GM23248 (cell line): ENCODE results near the gene NSF. TPM values are rescaled to one million over a fixed set of nuclear protein-coding genes. Genes with fewer than 3 reads are reported as not detected.

Experiments used
- DNase-seq: peaks from one replicate; pipeline ENCODE4 v3.0.0-alpha.2; 2015
- H2AFZ ChIP-seq: fragments of 200-600 bp; sonication (generic); 2 replicates; pipeline ENCODE4 v1.6.1; 2016; ENCODE audit warnings: antibody characterized with exemption
- H3F3A ChIP-seq: fragments of 200-600 bp; sonication (generic); 2 replicates; pipeline ENCODE4 v1.6.1; 2016; ENCODE audit warnings: mild to moderate bottlenecking, antibody characterized with exemption, mixed run types; ENCODE audit not compliant: insufficient read depth
- H3K27ac ChIP-seq: fragments of 200-600 bp; sonication (generic); 2 replicates; pipeline ENCODE4 v1.5.1; 2016; ENCODE audit warnings: mild to moderate bottlenecking
- H3K27me3 ChIP-seq: fragments of 200-600 bp; sonication (generic); replicated peaks from 2 replicates; pipeline ENCODE4 v1.6.1; 2016; ENCODE audit warnings: mild to moderate bottlenecking; ENCODE audit not compliant: insufficient read depth
- H3K36me3 ChIP-seq: fragments of 200-600 bp; sonication (generic); 2 replicates; pipeline ENCODE4 v1.6.1; 2016; ENCODE audit warnings: low read depth, mild to moderate bottlenecking
- H3K4me1 ChIP-seq: fragments of 200-600 bp; sonication (generic); 2 replicates; pipeline ENCODE4 v1.6.1; 2016; ENCODE audit warnings: mild to moderate bottlenecking; ENCODE audit not compliant: insufficient read depth
- H3K4me2 ChIP-seq: fragments of 200-600 bp; sonication (generic); one replicate; pipeline ENCODE4 v1.6.1; 2016; ENCODE audit warnings: mild to moderate bottlenecking; ENCODE audit not compliant: unreplicated experiment
- H3K4me3 ChIP-seq: fragments of 200-600 bp; sonication (generic); 2 replicates; pipeline ENCODE4 v1.5.1; 2016; ENCODE audit warnings: mild to moderate bottlenecking
- H3K79me2 ChIP-seq: fragments of 200-600 bp; sonication (generic); 2 replicates; pipeline ENCODE4 v1.6.1; 2016; ENCODE audit warnings: mild to moderate bottlenecking; ENCODE audit not compliant: insufficient read depth
- H3K9ac ChIP-seq: fragments of 200-600 bp; sonication (generic); 2 replicates; pipeline ENCODE4 v1.6.1; 2016; ENCODE audit warnings: mild to moderate bottlenecking
- H3K9me2 ChIP-seq: fragments of 200-600 bp; sonication (generic); 2 replicates; pipeline ENCODE4 v1.6.1; 2016; ENCODE audit warnings: mixed run types, mild to moderate bottlenecking, moderate library complexity; ENCODE audit not compliant: insufficient read depth
- H3K9me3 ChIP-seq: fragments of 200-600 bp; sonication (generic); one replicate; pipeline ENCODE4 v1.6.1; 2017; ENCODE audit warnings: low read depth
- H4K20me1 ChIP-seq: fragments of 200-600 bp; sonication (generic); 2 replicates; pipeline ENCODE4 v1.6.0; 2016; ENCODE audit not compliant: insufficient read depth
- EZH2 ChIP-seq: fragments of 200-600 bp; sonication (generic); IDR thresholded peaks from 2 replicates; pipeline ENCODE4 v1.6.1; 2018; ENCODE audit warnings: antibody characterized with exemption, mild to moderate bottlenecking; ENCODE audit not compliant: insufficient read depth, poor library complexity, severe bottlenecking
- EZH2phosphoT487 ChIP-seq: fragments of 200-600 bp; sonication (generic); IDR thresholded peaks from 2 replicates; pipeline ENCODE4 v1.6.1; 2018; ENCODE audit warnings: antibody characterized with exemption, moderate library complexity, mild to moderate bottlenecking, low read depth; ENCODE audit not compliant: insufficient read depth
- WGBS, 2 experiments: methylation state at CpG; one replicate each; pipeline ENCODE4 v1.1.6; 2015 to 2017; ENCODE audit warnings: low lambda C conversion rate in 2 of 2, low coverage in 1 of 2; ENCODE audit errors: missing lambda C conversion rate in 2 of 2; 5-methylcytosine and 5-hydroxymethylcytosine counted together
- in situ Hi-C: fragments of 300-500 bp; cut with MboI; formaldehyde crosslinking; loops from 2 replicates; pipeline ENCODE4 v1.15.0; 2020
- polyA plus RNA-seq: library from polyadenylated mRNA; unstranded; fragments of >200 nt; fragmentation: Nextera tagmentation; extraction: Ambion mirVana; gene quantifications from 2 replicates; pipeline ENCODE4 v1.2.1, GENCODE V29; 2016
- total RNA-seq: library from RNA; depleted of rRNA; stranded (reverse); fragments of >200 nt; shearing (Covaris generic); gene quantifications from 2 replicates; pipeline ENCODE4 v1.2.3, GENCODE V29; 2014

NSF gene
- total and polyA plus RNA-seq, 2 experiments from 2014 or later, result 44.2 to 44.9 TPM

- H3F3A ChIP-seq, result no peaks in the 10 kb centered on the region
- H2AFZ ChIP-seq, result no peak overlapping the region
- WGBS, 2 experiments, result 98% methylated on average over 10 of the region's 10 CpGs
- in situ Hi-C loops, result loop anchor here (10.0 kb wide), 1 partner anchor 51 kb away; no protein-coding TSS in a partner anchor
- H3K27me3 ChIP-seq, result no peaks in the 10 kb centered on the region
- H3K27ac ChIP-seq, result no peak overlapping the region
- no peak overlapping the region for H3K4me2 ChIP-seq
- no peak overlapping the region for H3K4me3 ChIP-seq
- peak; percentile 29 for DNase-seq
- H3K4me1 ChIP-seq, result no peaks in the 10 kb centered on the region
- H3K79me2 ChIP-seq, result no peaks in the 10 kb centered on the region
- TF ChIP-seq EZH2phosphoT487 (no peak), EZH2 (no peak)
- H3K9ac ChIP-seq, result no peak overlapping the region
- no peaks in the 10 kb centered on the region for H3K9me3 ChIP-seq
- no peaks in the 10 kb centered on the region for H3K9me2 ChIP-seq
- no peaks in the 10 kb centered on the region for H3K36me3 ChIP-seq
- no peaks in the 10 kb centered on the region for H4K20me1 ChIP-seq
These were observed 183.8 kb downstream of the NSF start for GRCh38 chr17:46774108-46774737.

- no peak for DNase-seq
- Histone ChIP-seq H3F3A (no peaks in the 10 kb centered on the region), H3K36me3 (no peaks in the 10 kb centered on the region), H3K79me2 (no peaks in the 10 kb centered on the region), H2AFZ (no peak overlapping the region), H3K4me1 (no peaks in the 10 kb centered on the region), H4K20me1 (no peaks in the 10 kb centered on the region), H3K9me3 (no peaks in the 10 kb centered on the region), H3K9me2 (no peaks in the 10 kb centered on the region), H3K27ac (no peak overlapping the region), H3K27me3 (no peaks in the 10 kb centered on the region), H3K4me3 (no peak overlapping the region), H3K4me2 (no peak overlapping the region), H3K9ac (no peak overlapping the region)
- no peak for TF ChIP-seq EZH2
- TF ChIP-seq EZH2phosphoT487, result no peak
- 81 to 90% methylated on average over 12 of the region's 12 CpGs for WGBS, 2 experiments
- in situ Hi-C loops, result loop anchor here (10.0 kb wide), 1 partner anchor 48 kb away; no protein-coding TSS in a partner anchor
These were observed 186.0 kb downstream of the NSF start for GRCh38 chr17:46776298-46777005.

GRCh38 chr17:46777943-46778915 is 187.8 kb downstream of the NSF start:
- no peak overlapping the region for H3K9ac ChIP-seq
- no peaks in the 10 kb centered on the region for H3K4me1 ChIP-seq
- no peaks in the 10 kb centered on the region for H3F3A ChIP-seq
- no peaks in the 10 kb centered on the region for H4K20me1 ChIP-seq
- 70 to 75% methylated on average over 23 of the region's 23 CpGs for WGBS, 2 experiments
- no peaks in the 10 kb centered on the region for H3K9me2 ChIP-seq
- H3K4me3 ChIP-seq, result no peak overlapping the region
- no peaks in the 10 kb centered on the region for H3K79me2 ChIP-seq
- H2AFZ ChIP-seq, result no peak overlapping the region
- no peak overlapping the region for H3K4me2 ChIP-seq
- no peak for TF ChIP-seq EZH2phosphoT487
- TF ChIP-seq EZH2, result no peak
- H3K36me3 ChIP-seq, result no peaks in the 10 kb centered on the region
- no peak overlapping the region for H3K27ac ChIP-seq
- in situ Hi-C loops, result loop anchor here (10.0 kb wide), 1 partner anchor 47 kb away; no protein-coding TSS in a partner anchor
- no peaks in the 10 kb centered on the region for H3K9me3 ChIP-seq
- H3K27me3 ChIP-seq, result no peaks in the 10 kb centered on the region
- peak; percentile 62 for DNase-seq

- H3K4me1 ChIP-seq, result no peaks in the 10 kb centered on the region
- no peak overlapping the region for H3K4me2 ChIP-seq
- no peaks in the 10 kb centered on the region for H3F3A ChIP-seq
- no peaks in the 10 kb centered on the region for H3K36me3 ChIP-seq
- no peak overlapping the region for H3K27ac ChIP-seq
- H3K79me2 ChIP-seq, result no peaks in the 10 kb centered on the region
- no peaks in the 10 kb centered on the region for H4K20me1 ChIP-seq
- 96 to 98% methylated on average over 5 of the region's 5 CpGs for WGBS, 2 experiments
- TF ChIP-seq EZH2phosphoT487, result no peak
- no peak for TF ChIP-seq EZH2
- H3K4me3 ChIP-seq, result no peak overlapping the region
- H2AFZ ChIP-seq, result no peak overlapping the region
- no peaks in the 10 kb centered on the region for H3K27me3 ChIP-seq
- in situ Hi-C loops, result no loop called here
- no peak overlapping the region for H3K9ac ChIP-seq
- H3K9me3 ChIP-seq, result no peaks in the 10 kb centered on the region
- no peaks in the 10 kb centered on the region for H3K9me2 ChIP-seq
- no peak for DNase-seq
These were observed 189.5 kb downstream of the NSF start for GRCh38 chr17:46780003-46780373.
